GM12872 (cell line): ENCODE results near the gene RSPO1.

Experiments used
- CTCF ChIP-seq: IDR thresholded peaks from 3 replicates; pipeline ENCODE4 v1.5.1; 2011; ENCODE audit warnings: low read depth, mild to moderate bottlenecking, low read length, moderate library complexity; ENCODE audit not compliant: insufficient read depth

The RSPO1 gene

GRCh38 chr1:37575692-37576091 is 59.0 kb downstream of the RSPO1 start:
- TF ChIP-seq CTCF, result no peak

GRCh38 chr1:37574834-37575480 is 59.7 kb downstream of the RSPO1 start:
- TF ChIP-seq CTCF, result no peak

- no peak for TF ChIP-seq CTCF
Observed at GRCh38 chr1:37570528-37571334, 64.0 kb downstream of the RSPO1 start.

- TF ChIP-seq CTCF, result no peak
Observed at GRCh38 chr1:37567023-37567422, 67.7 kb downstream of the RSPO1 start.

GRCh38 chr1:37564892-37565291 is 69.8 kb downstream of the RSPO1 start:
- no peak for TF ChIP-seq CTCF

- TF ChIP-seq CTCF, result no peak
Observed at GRCh38 chr1:37562984-37563383, 71.7 kb downstream of the RSPO1 start.
